Mesothelial cell of epicardium (in vitro differentiated cells): ENCODE measurements around the gene RCAN1. TPM values are rescaled to one million over a fixed set of nuclear protein-coding genes. Genes with fewer than 3 reads are reported as not detected.

Source experiments
- DNase-seq, 2 experiments: peaks; one replicate each; pipeline ENCODE4 v3.0.0; 2021; ENCODE audit warnings: low spot score in 2 of 2; ENCODE audit not compliant: unreplicated experiment in 2 of 2
- H3K27ac Mint-ChIP-seq: 2 replicates; pipeline ENCODE4 v1.8.0; 2021; ENCODE audit warnings: mixed read lengths
- H3K27me3 Mint-ChIP-seq: 2 replicates; pipeline ENCODE4 v1.8.0; 2021; ENCODE audit warnings: low read depth, mixed read lengths
- H3K36me3 Mint-ChIP-seq: 2 replicates; pipeline ENCODE4 v1.8.0; 2021; ENCODE audit warnings: mixed read lengths
- H3K4me1 Mint-ChIP-seq: 2 replicates; pipeline ENCODE4 v1.8.0; 2021; ENCODE audit warnings: mixed read lengths
- H3K4me3 Mint-ChIP-seq: 2 replicates; pipeline ENCODE4 v1.8.0; 2021; ENCODE audit warnings: mild to moderate bottlenecking, moderate library complexity, mixed read lengths
- H3K9me3 Mint-ChIP-seq: 2 replicates; pipeline ENCODE4 v1.8.0; 2021; ENCODE audit warnings: mixed read lengths
- total RNA-seq: library from RNA; stranded (reverse); gene quantifications from 3 replicates; pipeline ENCODE4 v1.2.1, GENCODE V29; 2021
- TF ChIP-seq, protein P1 (sequence below): fragments of 200-600 bp; sonication (generic); IDR thresholded peaks from one replicate; pipeline ENCODE4 v1.5.0; 2021; ENCODE audit warnings: antibody characterized with exemption; ENCODE audit not compliant: unreplicated experiment

The RCAN1 gene
- total RNA-seq, 1 donor from 2014 or later = 14.8 TPM

DNA sequence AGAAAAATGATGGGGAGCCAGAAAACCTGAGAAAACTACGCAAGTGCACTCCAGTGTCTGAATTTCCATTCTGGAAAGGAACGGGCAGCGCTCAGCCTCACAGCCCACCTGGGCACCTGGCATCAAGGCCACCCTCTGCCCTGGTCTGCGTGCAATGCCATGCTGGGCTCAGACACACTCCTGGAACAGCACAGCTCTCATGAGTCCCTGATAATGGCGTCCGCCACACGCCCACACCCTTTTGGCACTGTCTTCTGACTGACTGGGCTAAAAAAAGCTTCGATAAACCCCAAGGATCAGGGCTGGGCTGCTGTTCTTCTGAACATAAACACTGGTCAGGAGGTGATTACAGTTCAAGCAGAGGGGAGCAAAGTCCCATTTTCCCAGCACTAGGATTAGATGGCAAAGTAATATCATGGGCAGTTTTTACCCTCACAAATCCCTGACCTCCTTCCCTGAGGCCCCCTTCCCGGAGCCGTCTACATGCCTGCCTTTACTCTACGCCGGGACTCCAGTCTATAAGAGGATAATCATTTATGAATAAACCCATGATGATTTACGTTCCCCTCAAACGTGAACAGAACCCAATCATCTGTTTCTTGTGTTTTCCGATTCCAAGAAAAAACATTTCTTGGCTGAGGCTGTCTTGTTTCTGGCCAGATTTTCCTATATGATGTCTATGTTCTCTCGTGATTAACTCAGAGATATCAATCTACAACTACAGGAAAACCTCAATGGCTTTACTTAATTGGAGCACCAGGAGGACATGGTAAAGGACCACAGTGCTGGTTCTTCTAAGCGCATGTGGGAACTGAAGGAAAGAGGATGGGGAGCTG is 22.6 kb downstream of the RCAN1 start:
- no peak for DNase-seq
- TF ChIP-seq, protein P1, sequence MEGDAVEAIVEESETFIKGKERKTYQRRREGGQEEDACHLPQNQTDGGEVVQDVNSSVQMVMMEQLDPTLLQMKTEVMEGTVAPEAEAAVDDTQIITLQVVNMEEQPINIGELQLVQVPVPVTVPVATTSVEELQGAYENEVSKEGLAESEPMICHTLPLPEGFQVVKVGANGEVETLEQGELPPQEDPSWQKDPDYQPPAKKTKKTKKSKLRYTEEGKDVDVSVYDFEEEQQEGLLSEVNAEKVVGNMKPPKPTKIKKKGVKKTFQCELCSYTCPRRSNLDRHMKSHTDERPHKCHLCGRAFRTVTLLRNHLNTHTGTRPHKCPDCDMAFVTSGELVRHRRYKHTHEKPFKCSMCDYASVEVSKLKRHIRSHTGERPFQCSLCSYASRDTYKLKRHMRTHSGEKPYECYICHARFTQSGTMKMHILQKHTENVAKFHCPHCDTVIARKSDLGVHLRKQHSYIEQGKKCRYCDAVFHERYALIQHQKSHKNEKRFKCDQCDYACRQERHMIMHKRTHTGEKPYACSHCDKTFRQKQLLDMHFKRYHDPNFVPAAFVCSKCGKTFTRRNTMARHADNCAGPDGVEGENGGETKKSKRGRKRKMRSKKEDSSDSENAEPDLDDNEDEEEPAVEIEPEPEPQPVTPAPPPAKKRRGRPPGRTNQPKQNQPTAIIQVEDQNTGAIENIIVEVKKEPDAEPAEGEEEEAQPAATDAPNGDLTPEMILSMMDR = no peak

GRCh38 chr21:34590520-34590919 is 24.4 kb downstream of the RCAN1 start:
- Mint-ChIP-seq H3K4me1 (peaks cover 4% of the 10 kb centered on the region), H3K27me3 (no peaks in the 10 kb centered on the region), H3K36me3 (peaks cover 5% of the 10 kb centered on the region), H3K4me3 (no peak overlapping the region), H3K9me3 (peaks cover 18% of the 10 kb centered on the region), H3K27ac (no peak overlapping the region)
- TF ChIP-seq, protein P1 = no peak
- DNase-seq = no peak

More for the DNA sequence above, 22.6 kb downstream of the RCAN1 start:
- Mint-ChIP-seq H3K4me1 (peaks cover 4% of the 10 kb centered on the region), H3K4me3 (no peak overlapping the region), H3K9me3 (peaks cover 9% of the 10 kb centered on the region), H3K27ac (no peak overlapping the region), H3K27me3 (no peaks in the 10 kb centered on the region), H3K36me3 (no peaks in the 10 kb centered on the region)

DNA sequence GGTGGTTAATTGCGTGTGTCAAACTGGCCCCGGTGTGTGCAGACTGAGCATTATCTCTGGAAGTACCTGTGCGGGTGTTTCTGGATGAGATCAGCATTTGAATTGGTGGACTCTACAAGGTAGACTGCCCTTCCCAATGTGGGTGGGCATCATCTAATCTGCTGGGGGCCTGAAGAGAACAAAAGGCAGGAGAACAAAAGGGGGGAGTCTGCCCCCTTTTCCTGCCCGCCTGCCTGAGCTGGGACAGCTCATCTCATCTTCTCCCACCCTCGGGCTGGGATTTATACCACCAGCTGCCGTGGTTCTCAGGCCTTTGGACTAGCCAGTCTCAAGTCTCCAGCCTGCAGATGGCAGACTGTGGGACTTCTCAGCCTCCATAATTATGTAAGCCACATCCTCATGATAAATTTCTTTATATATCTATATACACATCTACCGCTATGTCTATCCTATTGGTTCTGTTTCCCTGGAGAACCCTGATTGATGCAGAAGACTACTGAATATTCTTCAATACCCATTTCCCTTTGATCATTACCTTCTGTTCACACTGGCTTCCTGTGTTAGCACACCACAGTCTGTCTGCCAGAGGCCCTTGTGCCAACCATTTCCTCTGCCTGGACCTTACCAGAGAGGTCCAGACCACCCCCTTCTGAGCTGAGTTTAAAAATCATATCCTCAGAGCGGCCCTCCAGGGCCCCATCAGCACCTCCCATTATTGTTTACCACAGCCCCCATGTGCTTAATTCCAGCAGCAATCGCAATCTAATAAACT is 25.2 kb downstream of the RCAN1 start:
- Mint-ChIP-seq H3K9me3 (peaks cover 18% of the 10 kb centered on the region), H3K36me3 (peaks cover 5% of the 10 kb centered on the region), H3K4me3 (no peak overlapping the region), H3K4me1 (peaks cover 4% of the 10 kb centered on the region), H3K27me3 (no peaks in the 10 kb centered on the region), H3K27ac (no peak overlapping the region)
- TF ChIP-seq, protein P1 = no peak
- DNase-seq = no peak

DNA sequence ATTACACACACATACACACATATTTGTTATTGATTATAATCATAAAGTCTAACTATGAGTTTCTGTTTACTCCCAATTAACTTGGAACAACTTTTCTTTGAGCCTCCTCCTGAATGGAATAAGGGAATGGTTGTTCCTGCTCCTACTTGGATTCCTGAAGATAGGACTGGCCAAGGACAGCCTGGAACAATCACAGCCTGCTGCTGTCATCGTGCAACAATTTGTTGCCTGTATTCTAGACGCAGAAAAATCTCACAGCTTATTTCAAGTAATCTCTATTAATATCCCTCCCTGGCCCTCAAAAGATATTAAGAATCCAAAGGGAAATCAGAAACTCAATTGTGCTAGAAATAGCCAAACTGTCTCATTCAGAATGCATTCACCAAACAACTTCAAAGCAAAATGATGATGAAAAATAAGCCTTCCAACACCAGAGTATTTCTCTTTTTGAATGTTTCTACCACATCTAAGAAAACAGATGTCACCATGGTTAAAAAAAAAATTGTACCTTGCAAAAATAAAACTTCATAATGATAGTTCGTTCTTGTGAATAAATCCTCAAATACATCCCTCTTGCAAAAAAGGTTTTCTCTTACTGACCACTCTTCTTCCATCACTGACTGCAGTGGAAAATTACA is 30.9 kb downstream of the RCAN1 start:
- H3K4me1 Mint-ChIP-seq = peaks cover 6% of the 10 kb centered on the region
- H3K9me3 Mint-ChIP-seq = peaks cover 18% of the 10 kb centered on the region
- no peaks in the 10 kb centered on the region for H3K27me3 Mint-ChIP-seq
- no peak overlapping the region for H3K4me3 Mint-ChIP-seq
- H3K36me3 Mint-ChIP-seq = peaks cover 5% of the 10 kb centered on the region
- DNase-seq = no peak
- TF ChIP-seq, protein P1 = no peak
- no peak overlapping the region for H3K27ac Mint-ChIP-seq

DNA sequence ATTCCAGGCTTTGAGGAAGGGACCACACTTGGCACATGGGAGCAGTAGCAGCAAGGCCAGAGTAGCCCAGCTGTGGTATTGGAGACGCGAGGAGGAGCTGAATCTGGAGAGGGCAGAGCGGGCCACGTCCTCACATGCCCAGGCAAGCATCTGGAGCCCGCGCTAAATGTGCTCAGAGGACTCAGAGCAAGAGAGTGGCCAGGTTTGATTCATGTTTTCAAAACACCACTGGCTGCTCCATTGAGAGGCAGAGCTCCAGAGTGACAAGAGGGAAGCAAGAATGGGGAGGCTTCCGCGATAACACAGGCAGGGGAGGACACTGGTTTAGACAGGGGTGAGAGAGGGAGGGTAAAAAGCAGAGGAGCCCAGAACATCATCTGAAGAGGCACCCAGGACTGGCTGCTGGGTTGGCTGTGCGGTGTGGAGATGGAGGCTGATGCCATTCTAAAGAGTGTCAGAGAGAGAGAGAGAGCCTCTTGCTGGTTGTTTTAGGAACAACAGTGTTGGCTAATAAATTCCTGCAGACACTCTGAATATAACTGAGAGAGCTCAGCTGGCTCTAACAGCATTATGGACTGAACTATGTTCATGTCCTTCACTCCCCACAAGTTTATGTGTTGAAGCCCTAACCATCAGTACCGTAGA is 32.3 kb downstream of the RCAN1 start:
- peak in 1 of 2 experiments; percentile 37 for DNase-seq
- Mint-ChIP-seq H3K9me3 (peaks cover 11% of the 10 kb centered on the region), H3K27ac (no peak overlapping the region), H3K36me3 (peaks cover 5% of the 10 kb centered on the region), H3K4me1 (peaks cover 6% of the 10 kb centered on the region), H3K27me3 (no peaks in the 10 kb centered on the region), H3K4me3 (no peak overlapping the region)
- TF ChIP-seq, protein P1 = no peak
